Lower leg skin (tissue), 3 donors: ENCODE measurements around the gene ARGLU1.

Experiments
- CTCF ChIP-seq, 3 donors: fragments of 450-650 bp; IDR thresholded peaks; one replicate each; pipeline ENCODE4 v1.5.1; 2016; ENCODE audit warnings: antibody characterized with exemption in 3 of 3, mild to moderate bottlenecking in 3 of 3, moderate library complexity in 2 of 3
- POLR2A ChIP-seq, 2 donors: fragments of 450-650 bp; IDR thresholded peaks; one replicate each; pipeline ENCODE4 v1.6.1; 2016 to 2017; ENCODE audit warnings: antibody characterized with exemption in 2 of 2, mild to moderate bottlenecking in 1 of 2, moderate library complexity in 1 of 2

GRCh38 chr13:106505732-106506131 lies 62.2 kb downstream of the ARGLU1 start:
- TF ChIP-seq CTCF (IDR thresholded peaks at IDR 0.05), result no peak
- no peak for TF ChIP-seq POLR2A (IDR thresholded peaks at IDR 0.05)
